Lower leg skin (tissue), 3 donors: ENCODE measurements around the gene GPBAR1.

Experiments
- POLR2A ChIP-seq, 2 donors: fragments of 450-650 bp; IDR thresholded peaks; one replicate each; pipeline ENCODE4 v1.6.1; 2016 to 2017; ENCODE audit warnings: antibody characterized with exemption in 2 of 2, mild to moderate bottlenecking in 1 of 2, moderate library complexity in 1 of 2
- TF ChIP-seq, protein P1 (sequence below), 3 donors: fragments of 450-650 bp; IDR thresholded peaks; one replicate each; pipeline ENCODE4 v1.5.1; 2016; ENCODE audit warnings: antibody characterized with exemption in 3 of 3, mild to moderate bottlenecking in 3 of 3, moderate library complexity in 2 of 3

DNA sequence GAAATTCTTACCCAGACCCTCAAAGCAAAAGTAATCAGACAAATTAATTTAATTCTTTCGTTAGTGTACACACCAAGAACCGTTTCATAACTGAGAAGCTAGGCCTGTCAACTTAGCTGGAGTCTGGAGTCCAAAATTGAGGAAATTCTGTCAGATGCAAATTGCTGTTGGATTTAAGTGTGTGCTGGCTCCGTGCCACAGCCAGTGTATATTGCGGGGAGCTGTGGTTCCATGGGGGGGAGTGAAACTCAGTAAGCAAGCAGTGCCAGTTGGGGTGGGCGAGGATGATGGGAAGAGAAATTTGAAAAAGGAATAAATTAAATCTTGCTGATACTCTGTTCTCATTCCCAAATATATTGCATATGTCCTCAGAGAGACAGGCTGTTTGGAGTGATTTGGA lies 39.8 kb upstream of the GPBAR1 start:
- TF ChIP-seq, protein P1, sequence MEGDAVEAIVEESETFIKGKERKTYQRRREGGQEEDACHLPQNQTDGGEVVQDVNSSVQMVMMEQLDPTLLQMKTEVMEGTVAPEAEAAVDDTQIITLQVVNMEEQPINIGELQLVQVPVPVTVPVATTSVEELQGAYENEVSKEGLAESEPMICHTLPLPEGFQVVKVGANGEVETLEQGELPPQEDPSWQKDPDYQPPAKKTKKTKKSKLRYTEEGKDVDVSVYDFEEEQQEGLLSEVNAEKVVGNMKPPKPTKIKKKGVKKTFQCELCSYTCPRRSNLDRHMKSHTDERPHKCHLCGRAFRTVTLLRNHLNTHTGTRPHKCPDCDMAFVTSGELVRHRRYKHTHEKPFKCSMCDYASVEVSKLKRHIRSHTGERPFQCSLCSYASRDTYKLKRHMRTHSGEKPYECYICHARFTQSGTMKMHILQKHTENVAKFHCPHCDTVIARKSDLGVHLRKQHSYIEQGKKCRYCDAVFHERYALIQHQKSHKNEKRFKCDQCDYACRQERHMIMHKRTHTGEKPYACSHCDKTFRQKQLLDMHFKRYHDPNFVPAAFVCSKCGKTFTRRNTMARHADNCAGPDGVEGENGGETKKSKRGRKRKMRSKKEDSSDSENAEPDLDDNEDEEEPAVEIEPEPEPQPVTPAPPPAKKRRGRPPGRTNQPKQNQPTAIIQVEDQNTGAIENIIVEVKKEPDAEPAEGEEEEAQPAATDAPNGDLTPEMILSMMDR (IDR thresholded peaks at IDR 0.05): no peak
- TF ChIP-seq POLR2A (IDR thresholded peaks at IDR 0.05): no peak
